GM18526 (cell line): ENCODE measurements around the gene SCN1B.

Source experiments
- POLR2A ChIP-seq: IDR thresholded peaks from 3 replicates; pipeline ENCODE4 v1.6.1; 2011; ENCODE audit not compliant: insufficient read length; ENCODE audit errors: extremely low read depth

The SCN1B gene

GRCh38 chr19:35066691-35067563 lies 36.7 kb downstream of the SCN1B start:
- no peak for TF ChIP-seq POLR2A

GRCh38 chr19:35068941-35069634 lies 38.8 kb downstream of the SCN1B start:
- no peak for TF ChIP-seq POLR2A

GRCh38 chr19:35069696-35070095 lies 39.4 kb downstream of the SCN1B start:
- no peak for TF ChIP-seq POLR2A

GRCh38 chr19:35070471-35070870 lies 40.2 kb downstream of the SCN1B start:
- no peak for TF ChIP-seq POLR2A

- TF ChIP-seq POLR2A: no peak
Observed at GRCh38 chr19:35073516-35073915, 43.2 kb downstream of the SCN1B start.

GRCh38 chr19:35073941-35074340 lies 43.7 kb downstream of the SCN1B start:
- no peak for TF ChIP-seq POLR2A

- no peak for TF ChIP-seq POLR2A
Observed at GRCh38 chr19:35074426-35075201, 44.3 kb downstream of the SCN1B start.

- no peak for TF ChIP-seq POLR2A
Observed at GRCh38 chr19:35075202-35076025, 45.1 kb downstream of the SCN1B start.

GRCh38 chr19:35076026-35076370 lies 45.7 kb downstream of the SCN1B start:
- no peak for TF ChIP-seq POLR2A

- TF ChIP-seq POLR2A: no peak
Observed at GRCh38 chr19:35076657-35077056, 46.4 kb downstream of the SCN1B start.

- no peak for TF ChIP-seq POLR2A
Observed at GRCh38 chr19:35077411-35078223, 47.3 kb downstream of the SCN1B start.

- no peak for TF ChIP-seq POLR2A
Observed at GRCh38 chr19:35079826-35080225, 49.6 kb downstream of the SCN1B start.

- TF ChIP-seq POLR2A: no peak
Observed at GRCh38 chr19:35080613-35081170, 50.4 kb downstream of the SCN1B start.

GRCh38 chr19:35081201-35081600 lies 50.9 kb downstream of the SCN1B start:
- no peak for TF ChIP-seq POLR2A
